Endometrial microvascular endothelial cells (primary cell): Measurements from ENCODE around the gene TMEM17. TPM values are rescaled to one million over a fixed set of nuclear protein-coding genes. Genes with fewer than 3 reads are reported as not detected.
"Not testable (repeated sequence)": the region's sequence is repeated elsewhere in the genome, so short reads cannot be mapped to it uniquely, and the experiment has no call there.

Experiments
- in situ Hi-C: cut with HindIII; loops from 2 replicates; pipeline ENCODE4 v1.10.0; 2017; ENCODE audit warnings: low sequenced_read_pairs, low pct_unique_long_range_greater_than_20kb; ENCODE audit errors: inconsistent ontology term
- total RNA-seq: library from RNA; depleted of rRNA; stranded (reverse); fragments of >200 nt; gene quantifications from one replicate; pipeline ENCODE4 v1.2.3, GENCODE V29; 2015; ENCODE audit errors: inconsistent ontology term

Gene TMEM17
- total RNA-seq, 1 donor from 2014 or later = 1.1 TPM

GRCh38 chr2:62521061-62521460 lies 15.1 kb upstream of the TMEM17 start:
- in situ Hi-C loops = not testable (repeated sequence)

GRCh38 chr2:62512384-62512783 lies 6.4 kb upstream of the TMEM17 start:
- in situ Hi-C loops = no loop called here

- in situ Hi-C loops = no loop called here
These were observed 5.6 kb upstream of the TMEM17 start for GRCh38 chr2:62511636-62512035.

GRCh38 chr2:62506421-62506750 lies 391 bp upstream of the TMEM17 start:
- in situ Hi-C loops = no loop called here

GRCh38 chr2:62505109-62505749 lies 766 bp downstream of the TMEM17 start:
- in situ Hi-C loops = no loop called here

GRCh38 chr2:62504657-62505056 lies 1.3 kb downstream of the TMEM17 start:
- in situ Hi-C loops = no loop called here

GRCh38 chr2:62501794-62502500 lies 4.0 kb downstream of the TMEM17 start:
- in situ Hi-C loops = no loop called here

- in situ Hi-C loops = no loop called here
These were observed 4.9 kb downstream of the TMEM17 start for GRCh38 chr2:62501069-62501468.

- in situ Hi-C loops = loop anchor here (25.0 kb wide), 1 partner anchor 538 kb away; no protein-coding TSS in a partner anchor
These were observed 6.5 kb downstream of the TMEM17 start for GRCh38 chr2:62499430-62500060.

GRCh38 chr2:62498739-62499138 lies 7.3 kb downstream of the TMEM17 start:
- in situ Hi-C loops = loop anchor here (25.0 kb wide), 1 partner anchor 539 kb away; no protein-coding TSS in a partner anchor

- in situ Hi-C loops = loop anchor here (25.0 kb wide), 1 partner anchor 542 kb away; no protein-coding TSS in a partner anchor
These were observed 10.2 kb downstream of the TMEM17 start for GRCh38 chr2:62495761-62496160.

- in situ Hi-C loops = loop anchor here (25.0 kb wide), 1 partner anchor 545 kb away; no protein-coding TSS in a partner anchor
These were observed 13.9 kb downstream of the TMEM17 start for GRCh38 chr2:62492048-62492447.

- in situ Hi-C loops = loop anchor here (25.0 kb wide), 1 partner anchor 548 kb away; no protein-coding TSS in a partner anchor
These were observed 16.3 kb downstream of the TMEM17 start for GRCh38 chr2:62489702-62490101.

- in situ Hi-C loops = loop anchor here (25.0 kb wide), 1 partner anchor 548 kb away; no protein-coding TSS in a partner anchor
These were observed 16.8 kb downstream of the TMEM17 start for GRCh38 chr2:62489162-62489561.

GRCh38 chr2:62486439-62486765 lies 19.6 kb downstream of the TMEM17 start:
- in situ Hi-C loops = loop anchor here (25.0 kb wide), 1 partner anchor 551 kb away; no protein-coding TSS in a partner anchor

GRCh38 chr2:62485761-62486438 lies 20.1 kb downstream of the TMEM17 start:
- in situ Hi-C loops = loop anchor here (25.0 kb wide), 1 partner anchor 551 kb away; no protein-coding TSS in a partner anchor

GRCh38 chr2:62482558-62483352 lies 23.2 kb downstream of the TMEM17 start:
- in situ Hi-C loops = loop anchor here (25.0 kb wide), 1 partner anchor 555 kb away; no protein-coding TSS in a partner anchor

GRCh38 chr2:62479917-62480316 lies 26.1 kb downstream of the TMEM17 start:
- in situ Hi-C loops = loop anchor here (25.0 kb wide), 1 partner anchor 557 kb away; no protein-coding TSS in a partner anchor
